Measurements from ENCODE around the gene ADIPOR2. TPM values are rescaled to one million over a fixed set of nuclear protein-coding genes. Genes with fewer than 3 reads are reported as not detected.
A peak's percentile ranks its signal among the peaks of the same experiment; 100 is the strongest.
"Not testable (repeated sequence)": the region's sequence is repeated elsewhere in the genome, so short reads cannot be mapped to it uniquely, and the experiment has no call there.

The ADIPOR2 gene
- total RNA-seq, 1 donor from 2014 or later, result 36.2 TPM

- DNase-seq (ENCODE audit: low read depth in 2 of 2), result no peak
These were observed 25.5 kb upstream of the ADIPOR2 start for GRCh38 chr12:1665366-1665765.

- DNase-seq (ENCODE audit: low read depth in 2 of 2), result no peak
These were observed 24.7 kb upstream of the ADIPOR2 start for GRCh38 chr12:1666215-1666614.

GRCh38 chr12:1666685-1667162 is 24.1 kb upstream of the ADIPOR2 start:
- DNase-seq (ENCODE audit: low read depth in 2 of 2), result no peak

- peak; percentile 45 to 72 for DNase-seq (ENCODE audit: low read depth in 2 of 2)
These were observed 21.9 kb upstream of the ADIPOR2 start for GRCh38 chr12:1668833-1669543.

DNA sequence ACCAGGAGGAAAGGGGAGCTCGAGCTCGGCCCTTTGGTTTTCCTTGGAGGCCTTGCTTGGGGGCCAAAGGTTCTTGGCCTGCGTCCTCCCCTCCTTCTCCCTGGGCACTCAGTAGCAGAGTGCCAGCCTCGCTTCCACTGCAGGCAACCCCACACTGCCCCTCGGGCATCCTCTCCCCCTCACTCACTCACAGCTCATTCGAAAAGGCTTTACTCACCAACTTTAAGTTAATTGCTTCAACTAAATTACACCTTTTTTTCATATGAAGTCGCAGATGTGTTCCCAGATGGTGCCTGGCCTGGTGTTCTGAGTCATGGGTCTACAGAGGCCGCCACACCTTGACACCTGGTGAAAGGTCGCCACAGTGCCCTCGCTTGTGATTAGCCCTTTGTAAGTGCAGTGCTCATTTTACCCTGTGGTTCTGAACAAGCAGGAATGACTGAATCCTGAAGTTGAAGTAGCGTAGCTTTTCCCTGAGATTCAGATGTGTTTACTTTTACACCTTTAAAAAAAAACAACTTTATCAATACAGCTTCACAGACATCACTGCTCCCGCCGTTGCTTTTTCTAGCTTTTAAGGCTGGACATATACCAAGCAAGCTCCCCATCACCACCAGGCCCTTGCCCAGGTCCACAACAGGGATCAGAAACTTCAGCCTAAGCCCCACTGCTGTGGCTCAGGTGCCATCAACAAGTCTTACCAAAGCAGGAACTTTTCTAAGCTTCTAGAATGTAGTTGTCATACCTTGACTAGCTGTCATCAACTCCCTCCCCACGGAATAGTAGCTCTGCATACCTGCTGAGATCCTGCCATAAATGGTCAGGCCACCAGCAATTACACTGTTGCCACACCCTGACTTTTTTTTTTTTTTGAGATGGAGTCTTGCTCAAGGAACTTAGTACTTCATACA is 20.3 kb upstream of the ADIPOR2 start:
- DNase-seq (ENCODE audit: low read depth in 2 of 2), result no peak

DNA sequence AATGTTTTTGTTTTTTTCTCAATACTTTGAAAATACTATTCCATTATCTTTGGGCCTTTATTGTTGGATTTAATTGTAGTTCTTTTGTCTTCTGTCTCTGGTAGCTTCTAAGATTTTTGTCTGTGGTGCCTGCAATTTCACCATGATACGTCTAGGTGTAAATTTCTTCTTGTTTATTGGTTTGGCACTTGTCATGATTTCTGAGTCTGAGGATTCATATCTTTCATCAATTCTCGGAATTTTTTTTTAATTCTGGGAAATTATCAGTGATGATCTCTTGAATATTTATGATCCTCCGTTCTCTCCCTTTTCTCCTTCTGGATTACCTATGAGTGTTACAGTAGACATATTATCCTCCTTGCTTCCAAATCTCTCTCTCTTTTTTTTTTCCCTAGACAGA is 14.8 kb upstream of the ADIPOR2 start:
- DNase-seq (ENCODE audit: low read depth in 2 of 2), result no peak

GRCh38 chr12:1680804-1681492 is 9.9 kb upstream of the ADIPOR2 start:
- peak; percentile 79 to 93 for DNase-seq (ENCODE audit: low read depth in 2 of 2)

DNA sequence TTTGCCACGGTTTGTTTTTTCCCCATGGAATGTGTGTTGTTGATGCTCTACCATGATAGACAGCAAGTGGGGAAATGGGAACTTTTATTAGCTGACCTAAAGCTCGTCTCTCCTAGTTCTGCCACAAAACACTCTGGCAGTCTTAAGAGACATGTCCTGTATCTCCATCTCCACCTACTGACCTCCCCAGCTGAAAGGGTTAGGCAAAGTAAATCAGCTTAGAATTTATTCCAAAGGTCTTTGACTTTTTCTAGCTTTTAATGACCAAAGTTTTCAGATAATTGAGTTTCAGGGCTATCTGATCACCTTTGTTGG is 9.4 kb upstream of the ADIPOR2 start:
- no peak for DNase-seq (ENCODE audit: low read depth in 2 of 2)

DNA sequence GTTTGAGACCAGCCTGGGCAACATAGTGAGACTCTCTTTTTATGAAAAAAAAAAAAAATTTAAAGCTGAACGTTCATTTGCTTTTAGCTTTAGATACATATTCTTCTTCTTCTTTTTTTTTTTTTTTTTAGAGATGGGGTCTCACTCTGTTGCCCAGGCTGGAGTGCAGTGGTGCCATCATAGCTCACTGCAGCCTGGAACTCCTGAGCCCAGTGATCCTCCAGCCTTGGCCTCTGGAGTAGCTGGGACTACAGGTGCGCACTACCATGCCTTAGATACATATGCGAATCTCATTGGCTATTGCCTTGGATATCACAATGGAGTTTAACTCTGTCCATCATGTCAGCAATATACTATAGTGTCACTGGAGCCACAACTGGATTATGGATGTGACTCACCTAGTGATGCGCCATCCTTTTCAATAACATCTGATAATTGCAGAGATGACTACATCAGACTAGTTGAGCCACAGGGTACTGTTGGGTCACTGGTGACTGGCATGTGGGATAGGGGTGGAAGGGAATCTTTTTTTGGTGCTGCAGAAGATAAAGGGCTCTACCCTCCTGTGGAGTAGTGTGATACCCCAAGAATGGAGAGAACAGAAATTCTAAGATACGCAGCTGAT is 2.7 kb upstream of the ADIPOR2 start:
- DNase-seq (ENCODE audit: low read depth in 2 of 2), result no peak

- peak in 1 of 2 donors; percentile 32 for DNase-seq (ENCODE audit: low read depth in 2 of 2)
These were observed 495 bp downstream of the ADIPOR2 start for GRCh38 chr12:1691123-1692007.

- DNase-seq (ENCODE audit: low read depth in 2 of 2), result no peak
These were observed 1.4 kb downstream of the ADIPOR2 start for GRCh38 chr12:1692226-1692625.

DNA sequence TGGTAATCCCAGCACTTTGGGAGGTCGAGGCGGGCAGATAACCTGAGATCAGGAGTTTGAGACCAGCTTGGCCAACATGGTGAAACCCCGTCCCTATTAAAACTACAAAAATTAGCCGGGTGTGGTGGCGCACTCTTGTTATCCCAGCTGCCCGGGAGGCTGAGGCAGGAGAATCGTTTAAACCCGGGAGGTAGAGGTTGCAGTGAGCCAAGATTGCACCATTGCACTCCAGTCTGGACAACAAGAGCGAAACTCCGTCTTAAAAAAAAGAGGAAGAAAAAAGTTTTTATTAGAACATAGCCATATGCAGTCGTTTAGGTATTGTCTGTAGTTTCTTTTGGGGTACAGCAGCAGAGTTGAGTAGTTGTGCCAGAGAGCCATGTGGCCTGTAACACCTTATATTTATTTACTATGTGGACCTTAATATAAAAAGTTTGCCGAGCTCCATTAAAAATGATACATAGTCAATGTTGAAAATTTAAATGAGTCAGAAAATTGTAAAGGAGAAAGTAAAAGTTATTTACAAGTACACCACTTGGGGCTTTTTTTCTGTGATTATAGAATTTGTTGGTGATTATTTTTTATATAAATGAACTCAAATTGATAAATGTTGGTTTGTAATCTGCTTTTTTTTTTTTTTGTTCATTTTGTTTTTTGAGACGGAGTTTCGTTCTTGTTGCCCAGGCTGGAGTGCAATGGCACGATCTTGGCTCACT is 2.2 kb downstream of the ADIPOR2 start:
- no peak for DNase-seq (ENCODE audit: low read depth in 2 of 2)

GRCh38 chr12:1695097-1695496 is 4.2 kb downstream of the ADIPOR2 start:
- not testable (repeated sequence) for DNase-seq (ENCODE audit: low read depth in 2 of 2)

DNA sequence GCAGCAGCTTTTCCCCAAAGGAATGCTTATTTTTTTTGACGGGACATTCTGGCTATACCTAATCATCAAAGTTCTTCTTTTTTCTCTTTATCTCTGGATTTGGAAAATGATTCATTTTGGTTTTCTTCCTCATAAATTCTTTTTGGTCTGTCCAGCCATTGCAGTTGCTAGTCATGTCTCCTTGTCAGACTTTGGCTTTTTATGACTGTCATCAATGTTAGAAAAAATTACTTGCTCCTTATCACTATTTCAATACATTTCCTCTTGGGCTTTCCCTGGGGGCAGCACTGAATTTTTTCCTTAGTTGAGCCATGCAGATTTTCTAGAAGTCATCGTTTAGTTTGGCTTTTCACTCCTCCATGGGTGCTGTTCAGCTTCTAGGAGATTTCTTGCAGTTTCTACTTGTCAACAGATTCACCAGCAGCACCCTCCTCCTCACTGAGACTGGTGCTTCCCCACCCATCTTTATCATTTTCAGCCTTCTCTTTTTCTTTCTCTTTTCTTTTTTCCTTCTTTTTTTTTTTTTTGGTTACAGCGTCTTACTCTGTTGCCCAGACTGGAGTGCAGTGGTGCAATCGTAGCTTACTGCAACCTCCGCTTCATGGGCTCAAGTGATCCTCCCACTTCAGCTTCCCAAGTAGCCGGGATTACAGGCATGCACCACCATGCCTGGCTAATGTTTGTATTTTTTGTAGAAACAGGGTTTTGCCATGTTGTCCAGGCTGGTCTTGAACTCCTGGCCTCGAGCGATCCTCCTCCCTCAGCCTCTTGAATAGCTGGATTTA is 5.2 kb downstream of the ADIPOR2 start:
- no peak for DNase-seq (ENCODE audit: low read depth in 2 of 2)

DNA sequence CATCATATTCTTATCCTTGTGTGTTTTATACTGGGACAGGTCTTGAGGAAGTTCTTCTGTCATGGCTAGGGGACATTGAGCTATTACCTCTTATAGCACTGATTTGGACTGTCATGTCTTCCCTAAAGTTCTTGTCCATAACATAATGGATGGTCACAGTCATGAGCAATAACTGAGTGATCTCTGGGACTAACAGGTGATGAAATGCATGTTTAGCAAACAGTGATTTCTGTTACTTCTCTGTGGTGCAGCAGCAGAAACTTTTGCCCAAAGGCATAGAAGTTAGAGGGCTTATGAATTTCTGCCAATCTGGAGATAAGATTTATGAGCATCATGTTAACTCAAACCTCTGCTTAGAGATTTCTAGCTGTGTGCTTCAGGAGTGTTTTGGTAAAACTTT is 5.9 kb downstream of the ADIPOR2 start:
- DNase-seq (ENCODE audit: low read depth in 2 of 2), result no peak

DNA sequence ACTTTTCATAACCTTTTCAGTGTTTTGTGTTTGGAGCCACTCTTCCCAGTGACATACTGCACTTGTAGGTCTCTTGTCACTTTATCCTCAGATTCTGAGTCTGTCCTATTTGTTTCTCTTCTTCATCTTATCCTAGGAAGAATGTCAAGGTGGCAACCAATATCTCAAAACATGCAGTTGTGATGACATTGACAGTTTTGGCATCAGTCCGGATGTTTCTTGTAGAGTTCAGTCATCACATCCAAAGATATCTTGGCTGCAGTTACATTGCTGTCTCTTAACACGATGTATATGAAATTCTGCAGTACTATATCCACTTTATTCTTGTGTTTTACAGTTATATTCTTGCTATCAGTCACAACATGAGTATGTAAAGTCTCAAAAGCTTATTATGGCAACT is 6.4 kb downstream of the ADIPOR2 start:
- DNase-seq (ENCODE audit: low read depth in 2 of 2), result no peak

DNA sequence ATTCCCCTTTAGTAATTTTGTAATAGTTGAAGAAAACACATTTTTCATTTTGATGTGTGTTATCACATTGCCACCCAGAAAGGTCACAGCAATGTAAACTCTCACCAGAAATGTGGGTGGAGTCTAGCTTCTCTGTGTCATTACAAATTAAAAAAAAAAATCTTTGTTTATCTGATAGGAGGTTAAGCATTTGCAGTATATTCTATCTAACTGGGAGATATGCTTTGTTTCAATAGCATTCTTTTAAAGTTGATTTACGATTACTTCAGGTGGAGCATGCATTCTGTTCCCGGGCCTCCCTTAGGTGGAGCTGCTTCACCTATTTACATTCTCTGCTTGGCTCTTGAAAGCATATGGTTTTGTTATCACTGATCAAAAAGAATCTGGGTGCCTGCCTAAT is 7.8 kb downstream of the ADIPOR2 start:
- no peak for DNase-seq (ENCODE audit: low read depth in 2 of 2)

GRCh38 chr12:1702713-1703112 is 11.8 kb downstream of the ADIPOR2 start:
- no peak for DNase-seq (ENCODE audit: low read depth in 2 of 2)

Measured in dermis microvascular lymphatic vessel endothelial cell (primary cell).